Keratinocyte (primary cell): Measurements from ENCODE around the gene DSTYK. TPM values are rescaled to one million over a fixed set of nuclear protein-coding genes. Genes with fewer than 3 reads are reported as not detected.

Experiments used
- DNase-seq: peaks from one replicate; pipeline ENCODE4 v3.0.0-alpha.2; 2011; ENCODE audit warnings: low read depth, missing footprints, low spot score
- FAIRE-seq: peaks from 2 replicates; lab custom pipeline; 2011; peaks lifted over from hg19 to GRCh38; lab: Jason Lieb, UNC
- H2AFZ ChIP-seq: 2 replicates; pipeline ENCODE4 v1.6.0; 2012; ENCODE audit warnings: low read length, control low read depth, inconsistent platforms; ENCODE audit not compliant: control insufficient read depth
- H3K27ac ChIP-seq: 2 replicates; pipeline ENCODE4 v1.5.1; 2011; ENCODE audit warnings: low read length; ENCODE audit not compliant: control insufficient read depth, insufficient read depth
- H3K27me3 ChIP-seq: 3 replicates; pipeline ENCODE4 v1.6.0; 2011; ENCODE audit warnings: low read length; ENCODE audit not compliant: control insufficient read depth, insufficient read depth; ENCODE audit errors: extremely low read depth
- H3K36me3 ChIP-seq, 2 experiments: 2 replicates in 1 of 2; 3 replicates in 1 of 2; pipeline ENCODE4 v1.5.1; 2011; ENCODE audit warnings: low read length in 2 of 2, mild to moderate bottlenecking in 1 of 2; ENCODE audit not compliant: control insufficient read depth in 2 of 2, insufficient read depth in 2 of 2; ENCODE audit errors: extremely low read depth in 1 of 2
- H3K4me1 ChIP-seq: 3 replicates; pipeline ENCODE4 v1.5.1; 2011; ENCODE audit warnings: low read length; ENCODE audit not compliant: control insufficient read depth, insufficient read depth; ENCODE audit errors: extremely low read depth
- H3K4me2 ChIP-seq: 3 replicates; pipeline ENCODE4 v1.6.0; 2011; ENCODE audit warnings: low read depth, low read length; ENCODE audit not compliant: control insufficient read depth, insufficient read depth; ENCODE audit errors: extremely low read depth
- H3K4me3 ChIP-seq, 3 experiments: fragments of 200-600 bp in 1 of 3; sonication (generic) in 1 of 3; 2 replicates in 2 of 3; 3 replicates in 1 of 3; pipeline ENCODE4 v1.5.1; 2011 to 2016; ENCODE audit warnings: low read length in 3 of 3, mild to moderate bottlenecking in 3 of 3, control low read depth in 2 of 3, inconsistent platforms in 1 of 3, low read depth in 1 of 3, mixed read lengths in 1 of 3, mixed run types in 1 of 3, moderate library complexity in 1 of 3; ENCODE audit not compliant: control insufficient read depth in 2 of 3, insufficient read depth in 2 of 3; ENCODE audit errors: extremely low read depth in 1 of 3
- H3K79me2 ChIP-seq: 2 replicates; pipeline ENCODE4 v1.6.0; 2012; ENCODE audit warnings: low read length; ENCODE audit not compliant: control insufficient read depth, insufficient read depth
- H3K9ac ChIP-seq: 3 replicates; pipeline ENCODE4 v1.6.0; 2011; ENCODE audit warnings: low read length; ENCODE audit not compliant: control insufficient read depth, insufficient read depth; ENCODE audit errors: extremely low read depth
- H3K9me1 ChIP-seq: 3 replicates; pipeline ENCODE4 v1.6.0; 2011; ENCODE audit warnings: low read length; ENCODE audit not compliant: control insufficient read depth, insufficient read depth; ENCODE audit errors: extremely low read depth
- H3K9me3 ChIP-seq: 2 replicates; pipeline ENCODE4 v1.5.1; 2012; ENCODE audit warnings: low read depth, low read length; ENCODE audit not compliant: control insufficient read depth
- H4K20me1 ChIP-seq: 3 replicates; pipeline ENCODE4 v1.6.0; 2011; ENCODE audit warnings: low read length; ENCODE audit not compliant: control insufficient read depth, insufficient read depth; ENCODE audit errors: extremely low read depth
- CTCF ChIP-seq, 3 experiments: IDR thresholded peaks in 1 of 3; conservative IDR thresholded peaks in 1 of 3; optimal IDR thresholded peaks in 1 of 3; 2 replicates in 2 of 3; 3 replicates in 1 of 3; pipeline versions ENCODE3 to v1.5.1; 2011; ENCODE audit warnings: low read length in 3 of 3, mild to moderate bottlenecking in 3 of 3, moderate library complexity in 2 of 3, control low read depth in 1 of 3, inconsistent platforms in 1 of 3; ENCODE audit not compliant: insufficient read depth in 2 of 3; ENCODE audit errors: extremely low read depth in 1 of 3
- EZH2 ChIP-seq: IDR thresholded peaks from one replicate; pipeline ENCODE4 v1.6.1; 2012; ENCODE audit warnings: inconsistent platforms, mild to moderate bottlenecking, low read length, moderate library complexity
- dilution Hi-C: fragments of 300-500 bp; cut with MboI; formaldehyde crosslinking; loops from one replicate; pipeline ENCODE4 v1.7.0; 2020; ENCODE audit warnings: low sequenced_read_pairs; ENCODE audit not compliant: extremely low pct_ligation_motif_present
- polyA plus RNA-seq, 5 experiments: library from polyadenylated mRNA; depleted of rRNA in 3 of 5; stranded (reverse) in 3 of 5; stranded (forward) in 1 of 5; unstranded in 1 of 5; fragments of >200 nt; gene quantifications; 1 replicate in 1 of 5; 2 replicates in 3 of 5; 3 replicates in 1 of 5; pipeline versions ENCODE4 v1.2.1 to v1.2.3, GENCODE V29; 2011 to 2012; ENCODE audit warnings: missing spikeins in 2 of 5, low read depth in 1 of 5, low replicate concordance in 1 of 5

Gene DSTYK
- polyA plus RNA-seq, 1 donor (not counting 4 experiments of a cell fraction or from before 2014, with no cell fraction given) = 7.6 TPM

DNA sequence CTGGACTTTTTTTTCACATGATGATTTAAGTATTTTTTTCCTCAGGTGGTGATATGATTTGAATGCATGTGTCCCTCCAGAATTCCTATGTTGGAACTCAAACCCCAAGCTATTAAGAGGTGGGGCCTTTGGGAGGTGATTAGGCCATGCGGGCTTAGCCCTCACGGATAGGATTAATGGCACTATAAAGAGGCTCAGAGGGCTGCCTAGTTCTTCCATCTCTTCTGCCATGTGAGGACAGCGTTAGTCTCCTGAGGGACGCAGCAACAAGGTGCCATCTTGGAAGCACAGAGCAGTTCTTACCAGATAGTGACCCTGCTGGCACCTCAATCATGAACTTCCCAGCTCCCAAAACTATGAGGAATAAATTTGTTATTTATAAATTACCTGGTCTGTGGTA, 71.4 kb downstream of the DSTYK start:
- Histone ChIP-seq H3K4me3 (no peak overlapping the region), H4K20me1 (no peaks in the 10 kb centered on the region), H3K36me3 (no peaks in the 10 kb centered on the region), H3K4me2 (no peak overlapping the region), H3K9ac (no peak overlapping the region), H3K9me1 (no peaks in the 10 kb centered on the region), H3K79me2 (no peaks in the 10 kb centered on the region), H2AFZ (no peak overlapping the region), H3K9me3 (no peaks in the 10 kb centered on the region), H3K27me3 (no peaks in the 10 kb centered on the region), H3K27ac (no peak overlapping the region), H3K4me1 (peaks cover 6% of the 10 kb centered on the region)
- FAIRE-seq = no peak
- TF ChIP-seq CTCF (optimal IDR thresholded peaks at IDR 0.05 in 1 of 3, IDR thresholded peaks at IDR 0.05 in 1 of 3, conservative IDR thresholded peaks at IDR 0.05 in 1 of 3; ENCODE audit: extremely low read depth in 1 of 3, insufficient read depth in 2 of 3, low read length in 3 of 3) (no peak), EZH2 (no peak)
- DNase-seq = no peak
- dilution Hi-C loops = no loop called here

- H3K79me2 ChIP-seq = no peaks in the 10 kb centered on the region
- no peaks in the 10 kb centered on the region for H4K20me1 ChIP-seq
- no peak overlapping the region for H3K27ac ChIP-seq
- no peaks in the 10 kb centered on the region for H3K9me1 ChIP-seq
- no peaks in the 10 kb centered on the region for H3K9me3 ChIP-seq
- no peak overlapping the region for H3K4me3 ChIP-seq
- H3K4me2 ChIP-seq = no peak overlapping the region
- H3K36me3 ChIP-seq = no peaks in the 10 kb centered on the region
- peaks cover 3% of the 10 kb centered on the region for H3K4me1 ChIP-seq
- dilution Hi-C loops = no loop called here
- no peak overlapping the region for H2AFZ ChIP-seq
- FAIRE-seq (no peak), DNase-seq (no peak)
- no peak overlapping the region for H3K9ac ChIP-seq
- TF ChIP-seq EZH2 (no peak), CTCF (optimal IDR thresholded peaks at IDR 0.05 in 1 of 3, IDR thresholded peaks at IDR 0.05 in 1 of 3, conservative IDR thresholded peaks at IDR 0.05 in 1 of 3; ENCODE audit: extremely low read depth in 1 of 3, insufficient read depth in 2 of 3, low read length in 3 of 3) (no peak)
- H3K27me3 ChIP-seq = no peaks in the 10 kb centered on the region
Observed at GRCh38 chr1:205137901-205138300, 73.6 kb downstream of the DSTYK start.
